GM19238 (cell line): ENCODE results near the gene IL7R.

Source experiments
- DNase-seq: peaks from one replicate; pipeline ENCODE4 v3.0.0; 2011; ENCODE audit warnings: low spot score; ENCODE audit not compliant: insufficient read length

The IL7R gene

DNA sequence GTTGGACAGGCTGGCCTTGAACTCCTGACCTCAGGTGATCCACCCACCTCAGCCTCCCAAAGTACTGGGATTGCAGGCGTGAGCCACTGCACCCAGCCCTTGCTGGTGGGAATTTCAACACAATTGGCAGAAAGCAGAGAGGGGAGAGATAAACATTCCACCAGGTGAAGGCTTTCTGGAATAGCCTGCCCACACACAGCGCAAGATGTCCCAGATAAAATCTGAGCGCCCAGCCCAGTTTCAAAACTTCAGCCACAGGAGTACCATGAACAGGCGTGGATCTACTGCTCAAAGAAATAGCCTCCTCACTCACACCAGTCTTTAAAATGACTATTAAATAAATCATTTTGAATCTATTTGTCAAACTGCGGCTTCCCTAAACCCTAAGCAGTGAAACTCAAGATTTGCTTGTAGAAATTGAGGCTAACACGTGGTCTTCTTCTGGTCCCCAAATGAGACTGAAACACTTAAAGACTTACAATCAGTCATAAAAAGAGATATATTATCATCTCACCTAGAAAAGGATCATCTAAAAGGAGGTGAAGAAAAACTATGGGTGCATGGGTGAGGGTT is 47.0 kb downstream of the IL7R start:
- no peak for DNase-seq

DNA sequence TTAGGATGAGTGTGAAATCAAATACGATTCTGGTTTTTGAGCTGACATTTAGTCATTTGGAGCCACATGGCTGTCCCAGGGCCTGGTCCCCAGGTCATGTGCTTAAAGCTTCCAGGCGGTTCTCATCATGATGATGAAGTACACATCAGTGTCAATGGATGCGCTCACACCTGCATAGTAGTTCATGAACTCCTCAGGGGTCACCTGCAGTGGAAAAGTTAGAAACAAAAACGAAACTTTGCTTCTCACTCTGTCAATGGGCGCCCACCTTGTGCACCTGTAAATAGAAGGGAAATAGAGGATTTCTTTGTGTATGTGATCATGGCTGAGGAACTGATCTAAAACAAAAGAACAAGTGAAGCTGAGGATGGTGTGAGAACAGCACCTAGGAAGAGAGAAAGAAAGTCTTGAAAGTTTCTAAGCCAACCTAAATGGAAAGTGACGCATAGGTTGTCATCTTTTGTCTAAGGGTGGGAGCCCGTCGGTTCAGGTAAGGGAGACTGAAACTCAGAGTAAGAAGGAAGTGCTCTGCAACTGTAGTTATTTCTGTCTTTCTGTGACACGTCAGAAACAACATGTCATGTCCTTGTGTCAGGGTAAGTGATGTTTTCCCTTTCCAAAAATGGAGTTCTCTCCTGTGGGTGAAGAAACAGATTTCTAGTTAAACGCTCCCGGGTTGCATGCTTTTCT is 47.9 kb downstream of the IL7R start:
- DNase-seq = peak; percentile 21

- no peak for DNase-seq
These were observed 51.5 kb downstream of the IL7R start for GRCh38 chr5:35908228-35908627.

DNA sequence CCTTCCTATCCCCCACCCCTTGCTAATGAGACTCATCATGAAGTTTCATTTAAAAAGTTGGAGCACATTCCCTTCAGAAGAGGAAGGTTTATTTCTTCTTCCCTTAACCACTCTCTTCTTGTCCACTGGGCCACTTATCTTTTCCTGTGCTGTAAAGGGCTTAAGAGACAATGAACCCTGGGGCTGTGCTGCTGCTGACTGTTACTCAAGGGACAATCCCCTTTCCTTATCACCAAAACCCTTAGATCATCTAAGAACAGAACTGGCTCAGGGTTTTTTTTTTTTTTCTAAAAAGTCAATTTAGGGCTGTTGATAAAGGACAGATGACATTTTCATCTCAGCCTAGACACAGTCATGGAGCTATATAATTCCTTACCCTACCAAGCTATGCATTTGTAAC is 52.1 kb downstream of the IL7R start:
- no peak for DNase-seq

- no peak for DNase-seq
These were observed 62.5 kb downstream of the IL7R start for GRCh38 chr5:35919191-35919590.

- DNase-seq = no peak
These were observed 64.2 kb downstream of the IL7R start for GRCh38 chr5:35920890-35921289.

DNA sequence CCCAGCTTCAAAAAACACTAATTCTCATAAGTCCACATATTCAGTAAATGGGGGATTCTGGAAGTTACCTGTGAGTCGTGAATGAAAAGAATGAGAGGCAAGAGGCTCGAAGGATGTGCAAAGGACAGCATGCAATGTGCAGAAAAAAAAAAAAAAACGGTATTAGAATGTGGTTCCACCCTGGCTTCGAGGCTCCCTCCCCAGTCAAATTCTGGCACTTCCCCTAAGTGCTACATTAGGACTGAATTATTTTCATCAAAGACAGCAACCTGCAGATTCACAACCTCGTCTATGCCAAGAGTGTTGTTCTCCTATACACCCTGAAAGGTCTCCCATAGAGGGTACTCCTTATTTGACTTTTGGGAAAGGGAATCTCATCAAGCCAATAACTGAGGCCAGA is 65.2 kb downstream of the IL7R start:
- no peak for DNase-seq

DNA sequence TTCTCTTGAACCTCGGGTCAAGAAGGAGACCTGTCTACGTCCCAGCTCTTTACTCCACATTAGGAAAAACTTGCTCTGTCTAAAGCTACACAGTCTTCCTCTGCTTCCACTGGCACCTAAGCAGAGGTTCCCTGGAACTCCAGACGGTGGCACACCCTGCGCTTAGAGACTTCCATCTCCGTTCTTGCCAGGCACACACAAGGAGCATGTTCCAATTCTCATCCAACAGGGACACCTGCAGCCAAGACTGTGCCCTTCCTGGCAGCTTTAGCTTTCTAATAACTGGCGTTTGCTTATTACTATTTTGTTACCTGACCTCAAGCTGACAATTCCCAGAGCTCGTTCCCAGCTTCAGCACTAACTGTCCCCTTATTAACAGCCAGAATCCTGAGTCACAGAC is 65.8 kb downstream of the IL7R start:
- no peak for DNase-seq

- DNase-seq = no peak
These were observed 67.6 kb downstream of the IL7R start for GRCh38 chr5:35924122-35924949.

DNA sequence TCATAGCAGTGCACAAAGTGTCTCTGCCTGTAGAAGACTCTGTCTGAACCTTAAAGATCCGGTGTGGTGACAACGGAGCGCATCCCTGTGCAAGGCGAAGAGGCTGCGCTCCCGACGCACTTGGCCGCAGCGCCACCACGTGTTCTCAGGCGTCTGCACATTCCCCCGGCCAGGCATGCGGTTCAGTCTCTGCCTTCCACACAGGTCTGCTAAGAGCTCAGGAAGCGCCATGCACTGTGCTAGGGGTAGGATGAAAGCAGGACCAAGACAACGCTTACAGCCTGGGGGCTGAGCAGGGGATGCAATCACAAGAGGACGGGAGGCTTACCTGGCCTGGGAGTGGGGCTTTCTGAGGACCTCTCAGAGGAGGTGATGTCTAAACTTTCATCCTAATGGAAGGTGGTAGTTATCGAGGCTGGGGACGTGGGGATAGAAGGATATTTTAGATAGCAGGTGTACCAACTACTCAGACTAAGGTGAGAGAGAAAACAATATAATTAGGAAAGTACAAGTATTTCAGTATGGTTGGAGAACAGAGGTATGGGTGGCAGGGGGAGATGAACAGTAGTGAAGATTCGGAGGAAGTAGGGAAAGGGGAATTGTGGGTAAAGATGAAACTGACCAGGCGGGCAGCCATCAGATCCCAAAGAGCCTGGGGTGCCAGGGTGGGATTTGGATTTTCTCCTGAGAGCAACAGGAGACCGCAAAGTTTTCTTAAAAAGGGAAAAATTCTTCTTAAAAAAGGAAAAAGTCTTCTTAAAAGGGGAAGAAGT is 68.4 kb downstream of the IL7R start:
- DNase-seq = peak; percentile 40

DNA sequence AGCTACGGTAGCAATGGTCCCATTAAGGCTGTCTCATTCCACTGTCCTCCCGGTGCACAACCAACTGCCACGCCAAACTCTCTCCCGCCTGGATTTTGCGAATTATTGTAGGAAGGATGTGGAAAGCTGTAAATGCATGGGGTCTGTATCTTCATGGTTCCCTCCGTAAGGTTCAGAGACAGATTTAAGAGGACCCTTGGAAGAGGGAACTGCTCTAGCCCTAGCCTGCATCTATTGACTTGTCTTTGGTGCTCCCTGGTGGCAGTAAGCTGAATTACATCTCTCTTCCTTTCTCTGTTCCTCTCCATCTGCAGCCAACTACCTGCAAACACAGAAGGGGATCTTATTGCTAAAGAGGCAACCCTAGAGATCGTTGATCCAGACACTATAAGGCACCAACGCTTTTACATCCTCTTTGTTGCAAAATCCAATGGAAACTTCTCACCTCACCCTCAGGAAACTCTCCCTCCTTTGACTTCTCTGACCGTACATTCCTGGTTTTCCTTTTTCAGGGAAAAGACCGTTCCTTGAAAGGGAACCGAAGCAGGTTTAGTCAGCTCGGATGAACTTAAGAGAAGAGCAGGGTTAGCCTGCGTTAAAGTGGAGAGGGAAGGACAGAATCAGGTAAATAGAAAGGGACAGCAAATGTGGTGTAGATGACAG is 69.8 kb downstream of the IL7R start:
- peak; percentile 41 for DNase-seq
